COLO668 (cell line): Measurements from ENCODE around the gene GTPBP4.

Experiments used
- DNase-seq: peaks from one replicate; lab custom pipeline; 2025; ENCODE audit not compliant: unreplicated experiment; lab: John Stamatoyannopoulos, UW

The GTPBP4 gene

GRCh38 chr10:966466-967235 lies 21.6 kb upstream of the GTPBP4 start:
- DNase-seq, result no peak

GRCh38 chr10:968546-969199 lies 19.6 kb upstream of the GTPBP4 start:
- no peak for DNase-seq

- peak; percentile 15 for DNase-seq
Observed at GRCh38 chr10:969473-970150, 18.6 kb upstream of the GTPBP4 start.

- DNase-seq, result peak; percentile 59
Observed at GRCh38 chr10:970311-971149, 17.7 kb upstream of the GTPBP4 start.

- DNase-seq, result no peak
Observed at GRCh38 chr10:971150-971542, 17.1 kb upstream of the GTPBP4 start.

- DNase-seq, result peak; percentile 10
Observed at GRCh38 chr10:971613-972012, 16.6 kb upstream of the GTPBP4 start.

- DNase-seq, result no peak
Observed at GRCh38 chr10:972763-973162, 15.5 kb upstream of the GTPBP4 start.

- peak; percentile 70 for DNase-seq
Observed at GRCh38 chr10:974038-974784, 14.0 kb upstream of the GTPBP4 start.

- no peak for DNase-seq
Observed at GRCh38 chr10:974785-975074, 13.5 kb upstream of the GTPBP4 start.

GRCh38 chr10:976316-976715 lies 11.9 kb upstream of the GTPBP4 start:
- no peak for DNase-seq

- DNase-seq, result no peak
Observed at GRCh38 chr10:978826-979421, 9.3 kb upstream of the GTPBP4 start.

GRCh38 chr10:980468-981093 lies 7.7 kb upstream of the GTPBP4 start:
- DNase-seq, result no peak

- DNase-seq, result no peak
Observed at GRCh38 chr10:983401-983800, 4.8 kb upstream of the GTPBP4 start.

GRCh38 chr10:983971-984655 lies 4.1 kb upstream of the GTPBP4 start:
- no peak for DNase-seq

GRCh38 chr10:985361-985760 lies 2.9 kb upstream of the GTPBP4 start:
- no peak for DNase-seq

- peak; percentile 19 for DNase-seq
Observed at GRCh38 chr10:986137-986825, 2.0 kb upstream of the GTPBP4 start.

GRCh38 chr10:986881-987619 lies 1.2 kb upstream of the GTPBP4 start:
- no peak for DNase-seq

- no peak for DNase-seq
Observed at GRCh38 chr10:987620-987869, 689 bp upstream of the GTPBP4 start.
